ENCODE results near the gene GNB1. TPM values are rescaled to one million over a fixed set of nuclear protein-coding genes. Genes with fewer than 3 reads are reported as not detected.

GNB1 gene
- total RNA-seq = 100 to 1,000 TPM; 223 to 240 TPM
- polyA plus RNA-seq (ENCODE audit: insufficient read depth, low read depth, low replicate concordance) = 256 TPM
- long read RNA-seq, donor 1, transcript GNB1-201 (12 exons, 3,132 nt) = major isoform, 43 of 125 reads
- long read RNA-seq, donor 1, transcript GNB1-209 (11 exons, 3,145 nt) = minor isoform, 6 of 125 reads
- long read RNA-seq, donor 1, partial matches to known transcripts = 73 of 125 reads
- long read RNA-seq, donor 1, other reads (novel, unspliced or antisense) = 0 of 125 reads
- long read RNA-seq, donor 2, transcript GNB1-201 (12 exons, 3,132 nt) = major isoform, 37 of 60 reads
- long read RNA-seq, donor 2, transcript GNB1-209 (11 exons, 3,145 nt) = minor isoform, 6 of 60 reads
- long read RNA-seq, donor 2, partial matches to known transcripts = 16 of 60 reads
- long read RNA-seq, donor 2, other reads (novel, unspliced or antisense) = 0 of 60 reads

DNA sequence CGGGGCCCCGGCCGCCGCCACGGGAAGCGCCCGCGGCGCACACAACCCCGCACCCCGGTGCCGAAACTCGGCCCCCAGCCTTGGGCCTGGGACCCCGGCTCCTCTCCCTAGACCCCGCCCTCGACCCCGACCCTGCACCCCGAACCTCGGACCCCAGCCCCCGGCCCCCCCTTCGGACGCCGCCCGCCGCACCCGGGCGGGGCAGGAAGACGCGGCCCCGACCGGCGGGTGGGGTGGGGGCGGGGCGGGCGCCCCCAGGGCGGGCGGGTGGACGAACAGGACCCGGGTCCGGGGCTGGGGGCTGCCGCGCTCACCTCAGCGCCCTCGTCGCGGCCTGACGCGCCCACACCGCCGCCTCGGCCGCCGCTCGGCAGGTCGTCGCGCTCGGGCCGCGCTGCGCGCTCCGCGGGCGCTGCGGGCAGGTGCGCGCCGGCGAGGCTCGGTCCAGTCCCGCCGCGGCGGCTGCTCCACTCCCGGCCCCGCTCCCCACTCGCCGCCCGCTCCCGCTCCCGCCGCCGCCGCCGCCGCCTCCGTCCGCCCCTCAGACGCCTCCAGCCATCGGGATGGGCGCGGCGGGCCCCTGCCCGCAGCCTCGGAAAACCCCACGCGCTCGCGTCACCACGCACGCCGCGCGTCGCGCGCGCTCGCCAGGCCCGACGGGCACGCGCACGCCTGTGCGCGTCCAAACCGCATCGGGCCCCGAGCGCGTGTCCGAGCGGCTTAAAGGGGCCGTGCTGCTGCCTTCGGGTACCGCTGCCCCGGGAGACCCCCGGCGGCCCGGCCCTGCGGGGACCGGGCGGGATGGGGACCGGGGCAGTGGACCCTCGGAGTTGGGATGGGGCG, at the start of gene GNB1:
GNB1 (minus strand) TSS at position 582 of the 843 bp plus-strand sequence. CDS start 65,634 bp downstream, outside the sequence.
- Histone ChIP-seq H3K27me3 (no peaks in the 10 kb centered on the region), H3K27ac (peak within 1 kb of the TSS; percentile 91 to 96), H3K36me3 (ENCODE audit: low read depth, missing control alignments) (no peaks in the 10 kb centered on the region), H3K4me3 (peak within 1 kb of the TSS; percentile 86 to 94), H3K4me1 (peaks cover 47% of the 10 kb centered on the region), H3K9me3 (no peaks in the 10 kb centered on the region)
- intact Hi-C loops (cut with DNase I; ENCODE audit: low total_unique reads) = no loop called here
- WGBS, 2 donors = 0% methylated on average over 52 of the region's 137 CpGs; no CpG with 5 or more reads in 1 of the 2 donors
- TF ChIP-seq POLR2A (IDR thresholded peaks at IDR 0.05) = peak; percentile 81
- TF ChIP-seq, protein P1, sequence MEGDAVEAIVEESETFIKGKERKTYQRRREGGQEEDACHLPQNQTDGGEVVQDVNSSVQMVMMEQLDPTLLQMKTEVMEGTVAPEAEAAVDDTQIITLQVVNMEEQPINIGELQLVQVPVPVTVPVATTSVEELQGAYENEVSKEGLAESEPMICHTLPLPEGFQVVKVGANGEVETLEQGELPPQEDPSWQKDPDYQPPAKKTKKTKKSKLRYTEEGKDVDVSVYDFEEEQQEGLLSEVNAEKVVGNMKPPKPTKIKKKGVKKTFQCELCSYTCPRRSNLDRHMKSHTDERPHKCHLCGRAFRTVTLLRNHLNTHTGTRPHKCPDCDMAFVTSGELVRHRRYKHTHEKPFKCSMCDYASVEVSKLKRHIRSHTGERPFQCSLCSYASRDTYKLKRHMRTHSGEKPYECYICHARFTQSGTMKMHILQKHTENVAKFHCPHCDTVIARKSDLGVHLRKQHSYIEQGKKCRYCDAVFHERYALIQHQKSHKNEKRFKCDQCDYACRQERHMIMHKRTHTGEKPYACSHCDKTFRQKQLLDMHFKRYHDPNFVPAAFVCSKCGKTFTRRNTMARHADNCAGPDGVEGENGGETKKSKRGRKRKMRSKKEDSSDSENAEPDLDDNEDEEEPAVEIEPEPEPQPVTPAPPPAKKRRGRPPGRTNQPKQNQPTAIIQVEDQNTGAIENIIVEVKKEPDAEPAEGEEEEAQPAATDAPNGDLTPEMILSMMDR (IDR thresholded peaks at IDR 0.05) = peak in 1 of 3 experiments; percentile 13
- DNase-seq = peak; percentile 90

DNA sequence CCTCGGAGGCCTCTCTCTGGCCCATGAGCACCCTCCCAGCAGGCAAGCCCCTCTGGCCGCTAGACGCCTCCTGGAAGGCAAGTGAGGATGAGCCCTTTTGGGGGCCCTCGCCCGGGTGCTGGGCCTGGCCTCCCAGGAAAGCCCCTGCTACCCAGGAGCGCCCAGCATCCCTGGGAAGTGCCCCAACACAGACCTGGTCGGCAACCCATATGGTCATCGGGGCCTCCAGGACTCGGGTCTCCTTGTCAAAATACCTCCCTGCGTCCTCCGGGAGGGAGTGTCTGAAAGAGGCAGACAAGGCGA, 49.2 kb upstream of the GNB1 start:
- no peak for DNase-seq
- TF ChIP-seq, protein P1 (IDR thresholded peaks at IDR 0.05) = no peak
- no peak for TF ChIP-seq POLR2A (IDR thresholded peaks at IDR 0.05)
- Histone ChIP-seq H3K27me3 (no peaks in the 10 kb centered on the region), H3K36me3 (ENCODE audit: low read depth, missing control alignments) (no peaks in the 10 kb centered on the region), H3K4me1 (peaks cover 4% of the 10 kb centered on the region), H3K27ac (no peak overlapping the region), H3K4me3 (no peak overlapping the region), H3K9me3 (no peaks in the 10 kb centered on the region)
- intact Hi-C loops (cut with DNase I; ENCODE audit: low total_unique reads) = loop anchor here (5.0 kb wide), 1 partner anchor 102 kb away; no protein-coding TSS in a partner anchor
- WGBS, 2 donors = 89 to 94% methylated on average over 10 to 12 of the region's 12 CpGs

DNA sequence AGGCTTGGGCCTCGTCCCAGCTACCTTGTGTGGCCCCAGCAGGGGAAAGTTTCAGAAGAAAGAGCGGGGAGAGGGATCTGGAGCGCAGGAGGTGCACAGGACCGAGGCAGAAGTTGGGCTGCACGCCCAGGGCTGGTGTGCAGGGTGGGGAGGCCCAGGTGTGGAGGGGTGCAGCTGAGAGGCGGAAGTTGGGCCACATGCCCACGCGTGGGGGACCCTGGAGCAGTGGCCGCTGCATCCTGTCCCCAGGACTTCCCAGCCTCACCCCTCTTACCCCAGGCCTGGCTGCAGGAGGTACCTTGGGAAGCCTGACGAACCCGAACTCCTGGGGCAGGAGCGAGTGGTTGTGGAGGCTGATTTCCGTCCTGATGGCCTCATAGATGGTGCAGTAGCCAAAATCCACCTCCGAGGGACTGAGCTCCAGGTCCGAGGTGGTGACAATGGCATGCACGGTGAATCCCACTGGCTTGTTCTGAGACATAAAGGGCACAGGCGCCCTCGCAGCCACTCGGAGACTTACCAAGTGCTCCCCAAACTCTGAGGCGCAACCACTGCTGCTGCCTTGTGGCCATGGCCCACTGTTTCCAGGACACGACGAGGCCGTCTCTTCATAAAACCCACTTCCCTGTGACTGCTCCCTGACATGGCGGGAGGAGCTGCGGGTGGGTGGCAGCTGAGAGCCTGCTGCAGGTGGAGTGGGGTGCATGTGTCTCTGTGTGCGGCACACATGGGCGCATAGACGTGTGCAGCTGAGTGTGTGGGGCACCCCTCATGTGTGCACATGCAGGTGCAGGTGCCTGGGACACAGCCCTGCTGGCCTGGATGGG, 48.6 kb upstream of the GNB1 start:
- Histone ChIP-seq H3K9me3 (no peaks in the 10 kb centered on the region), H3K4me1 (peaks cover 4% of the 10 kb centered on the region), H3K36me3 (ENCODE audit: low read depth, missing control alignments) (no peaks in the 10 kb centered on the region), H3K4me3 (no peak overlapping the region), H3K27ac (no peak overlapping the region), H3K27me3 (no peaks in the 10 kb centered on the region)
- intact Hi-C loops (cut with DNase I; ENCODE audit: low total_unique reads) = loop anchor here (5.0 kb wide), 1 partner anchor 103 kb away; no protein-coding TSS in a partner anchor
- TF ChIP-seq POLR2A (IDR thresholded peaks at IDR 0.05) = no peak
- TF ChIP-seq, protein P1 (IDR thresholded peaks at IDR 0.05) = no peak
- 91 to 94% methylated on average over 18 to 28 of the region's 28 CpGs for WGBS, 2 donors
- no peak for DNase-seq

DNA sequence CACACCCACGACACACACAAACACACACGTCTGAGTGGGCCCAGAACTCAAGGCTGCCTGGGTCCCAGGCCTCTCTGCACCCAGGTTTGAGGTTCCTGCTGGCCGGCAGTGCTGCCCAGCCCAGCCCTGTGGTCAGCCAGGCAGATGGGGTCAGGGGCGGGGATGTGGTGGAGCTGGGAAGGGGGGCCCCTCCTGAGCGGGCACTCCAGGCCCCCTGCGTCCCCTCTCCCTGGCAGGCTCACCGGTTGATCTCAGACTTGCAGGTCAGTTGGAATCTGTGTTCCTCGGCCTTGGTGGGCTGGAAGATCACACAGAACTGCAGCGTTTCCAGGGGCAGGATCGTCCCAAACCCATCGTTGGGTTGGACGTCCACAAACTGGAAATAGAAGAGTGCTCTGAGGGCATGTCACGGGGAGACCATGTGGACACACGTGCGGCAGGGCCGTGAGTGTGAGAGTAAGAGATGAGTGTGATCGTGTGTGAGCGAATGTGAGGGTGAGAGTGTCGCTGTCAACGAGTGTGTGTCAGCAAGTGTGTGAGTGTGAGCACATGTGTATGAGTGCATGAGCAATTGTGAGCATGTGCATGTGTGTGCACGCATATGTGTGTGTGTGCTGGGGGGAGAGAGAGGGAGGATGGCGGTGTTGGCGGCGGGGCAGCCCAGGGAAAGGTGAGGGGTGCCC, 47.9 kb upstream of the GNB1 start:
- H3K4me3 ChIP-seq = no peak overlapping the region
- 83 to 88% methylated on average over 18 to 24 of the region's 24 CpGs for WGBS, 2 donors

More for the DNA sequence above, 47.9 kb upstream of the GNB1 start:
- Histone ChIP-seq H3K9me3 (no peaks in the 10 kb centered on the region), H3K27me3 (no peaks in the 10 kb centered on the region), H3K4me1 (no peaks in the 10 kb centered on the region), H3K36me3 (ENCODE audit: low read depth, missing control alignments) (no peaks in the 10 kb centered on the region), H3K27ac (no peak overlapping the region)
- TF ChIP-seq, protein P1 (IDR thresholded peaks at IDR 0.05) = no peak
- intact Hi-C loops (cut with DNase I; ENCODE audit: low total_unique reads) = no loop called here
- no peak for DNase-seq

All from testis (tissue), 5 donors.